ENCODE measurements around the gene EVL. TPM values are rescaled to one million over a fixed set of nuclear protein-coding genes. Genes with fewer than 3 reads are reported as not detected.
"Not testable (repeated sequence)": the region's sequence is repeated elsewhere in the genome, so short reads cannot be mapped to it uniquely, and the experiment has no call there.

The EVL gene
- total RNA-seq, 2 experiments from 2014 or later, result 660 to 678 TPM

DNA sequence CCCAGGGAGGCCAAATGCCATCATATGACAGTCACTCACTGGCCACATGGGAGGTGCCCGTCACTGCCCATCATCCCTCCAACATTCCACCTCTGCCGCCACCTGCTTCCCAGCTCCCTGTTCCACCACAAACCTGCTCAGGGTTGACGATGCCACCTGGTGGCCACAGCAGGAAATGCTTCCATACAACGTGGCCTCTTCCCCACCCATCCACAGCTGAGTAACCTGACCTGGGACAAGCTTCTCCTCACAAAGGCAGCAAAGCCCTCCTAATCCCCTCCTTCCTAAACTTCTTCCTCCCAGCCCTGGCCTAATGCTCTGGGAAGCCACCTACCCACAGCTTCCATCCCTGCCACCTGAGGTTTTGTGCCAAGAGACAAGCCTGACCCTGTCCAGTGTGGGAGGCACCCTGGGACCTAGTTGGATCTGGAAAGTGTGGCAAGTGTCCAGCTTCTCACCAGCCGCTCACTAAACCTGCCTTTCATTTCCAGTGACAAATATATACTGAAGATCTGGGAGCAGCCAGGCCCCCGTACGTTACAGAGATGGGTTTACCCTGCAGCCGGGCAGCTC, 89.9 kb downstream of the EVL start:
- Histone ChIP-seq H3K27me3 (ENCODE audit: control insufficient read depth in 1 of 2, insufficient read depth in 2 of 2, low read length in 2 of 2) (peaks cover 16 to 17% of the 10 kb centered on the region in 2 experiments), H3K27ac (ENCODE audit: low read depth in 1 of 2, low read length in 2 of 2) (no peak overlapping the region), H3K4me3 (ENCODE audit: low read length) (no peak overlapping the region), H3K36me3 (ENCODE audit: insufficient read depth, low read length) (no peaks in the 10 kb centered on the region), H3K4me1 (ENCODE audit: insufficient read depth, low read length) (peaks cover 13% of the 10 kb centered on the region), H3K9me3 (ENCODE audit: control insufficient read depth in 1 of 2, insufficient read depth in 1 of 2, low read length in 2 of 2) (peaks cover 11 to 24% of the 10 kb centered on the region in 2 experiments)
- intact Hi-C loops (cut with DNase I, micrococcal nuclease), result no loop called here
- Mint-ChIP-seq H3K9me3 (peaks cover 4% of the 10 kb centered on the region), H3K36me3 (ENCODE audit: low read depth) (no peaks in the 10 kb centered on the region), H3K4me3 (no peak overlapping the region), H3K27me3 (peaks cover 17% of the 10 kb centered on the region), H3K27ac (no peak overlapping the region), H3K4me1 (ENCODE audit: low read depth) (no peaks in the 10 kb centered on the region)
- TF ChIP-seq, protein P1, sequence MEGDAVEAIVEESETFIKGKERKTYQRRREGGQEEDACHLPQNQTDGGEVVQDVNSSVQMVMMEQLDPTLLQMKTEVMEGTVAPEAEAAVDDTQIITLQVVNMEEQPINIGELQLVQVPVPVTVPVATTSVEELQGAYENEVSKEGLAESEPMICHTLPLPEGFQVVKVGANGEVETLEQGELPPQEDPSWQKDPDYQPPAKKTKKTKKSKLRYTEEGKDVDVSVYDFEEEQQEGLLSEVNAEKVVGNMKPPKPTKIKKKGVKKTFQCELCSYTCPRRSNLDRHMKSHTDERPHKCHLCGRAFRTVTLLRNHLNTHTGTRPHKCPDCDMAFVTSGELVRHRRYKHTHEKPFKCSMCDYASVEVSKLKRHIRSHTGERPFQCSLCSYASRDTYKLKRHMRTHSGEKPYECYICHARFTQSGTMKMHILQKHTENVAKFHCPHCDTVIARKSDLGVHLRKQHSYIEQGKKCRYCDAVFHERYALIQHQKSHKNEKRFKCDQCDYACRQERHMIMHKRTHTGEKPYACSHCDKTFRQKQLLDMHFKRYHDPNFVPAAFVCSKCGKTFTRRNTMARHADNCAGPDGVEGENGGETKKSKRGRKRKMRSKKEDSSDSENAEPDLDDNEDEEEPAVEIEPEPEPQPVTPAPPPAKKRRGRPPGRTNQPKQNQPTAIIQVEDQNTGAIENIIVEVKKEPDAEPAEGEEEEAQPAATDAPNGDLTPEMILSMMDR (IDR thresholded peaks at IDR 0.05), result peak; percentile 20
- CTCF ChIA-PET, result interaction anchor here (1.1 to 3.2 kb wide), 3 partner anchors 33 to 85 kb away, joined by 3 to 10 read pairs (median 3); no protein-coding TSS in a partner anchor
- POLR2A ChIA-PET, result interaction anchor here (0.5 to 2.8 kb wide), 2 partner anchors 8 to 33 kb away, joined by 3 to 12 read pairs; no protein-coding TSS in a partner anchor
- DNase-seq, result peak in 4 of 14 experiments; percentile 22 to 53 (median 44)
- ATAC-seq (ENCODE audit: poor library complexity), result no peak

DNA sequence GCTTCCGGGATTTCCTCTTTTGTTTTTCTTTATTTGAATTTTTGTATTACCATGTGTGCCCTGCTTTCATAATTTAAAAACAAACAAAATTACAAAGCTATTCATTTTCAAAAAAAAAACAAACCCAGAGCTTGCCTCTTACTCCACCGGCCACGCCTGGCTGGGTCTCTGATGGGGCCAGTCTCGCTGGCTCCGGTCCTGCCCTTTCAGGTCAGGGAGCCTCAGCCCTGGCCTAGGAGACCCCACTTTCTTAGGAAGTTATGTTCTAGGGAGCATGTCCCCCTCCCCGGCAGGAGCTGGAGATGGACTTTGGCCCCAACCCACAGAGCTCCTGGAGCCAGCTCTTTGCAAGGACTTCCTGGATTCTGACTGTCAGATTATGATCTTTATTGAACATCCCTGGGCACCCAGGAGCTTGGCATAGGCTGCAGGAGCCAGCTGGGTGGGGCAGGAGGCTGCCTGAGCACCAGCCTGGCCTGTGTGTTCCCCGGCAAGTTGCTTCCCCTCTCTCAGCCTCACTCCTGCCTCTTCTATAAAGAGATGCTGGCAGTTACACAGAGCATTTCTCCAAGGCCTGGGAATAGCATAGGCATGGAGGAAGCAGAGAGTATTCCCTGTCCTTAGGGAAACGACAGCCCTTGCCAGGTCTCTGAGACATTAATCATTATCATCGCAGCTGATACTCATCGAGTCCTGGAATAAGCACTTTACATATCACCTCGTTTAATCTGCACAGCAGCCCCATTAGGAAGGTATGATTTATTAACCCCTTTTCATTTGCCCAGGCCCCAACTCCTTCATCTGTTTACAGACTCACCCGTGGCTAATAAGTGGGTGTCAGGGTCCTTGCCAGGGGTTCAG, 90.8 kb downstream of the EVL start:
- Histone ChIP-seq H3K4me3 (ENCODE audit: low read length) (no peak overlapping the region), H3K4me1 (ENCODE audit: insufficient read depth, low read length) (peaks cover 13% of the 10 kb centered on the region), H3K9me3 (ENCODE audit: control insufficient read depth in 1 of 2, insufficient read depth in 1 of 2, low read length in 2 of 2) (peaks cover 11 to 30% of the 10 kb centered on the region in 2 experiments), H3K27me3 (ENCODE audit: control insufficient read depth in 1 of 2, insufficient read depth in 2 of 2, low read length in 2 of 2) (peaks cover 21 to 22% of the 10 kb centered on the region in 2 experiments), H3K36me3 (ENCODE audit: insufficient read depth, low read length) (no peaks in the 10 kb centered on the region), H3K27ac (ENCODE audit: low read depth in 1 of 2, low read length in 2 of 2) (no peak overlapping the region)
- no peak for DNase-seq
- H3K4me1 Mint-ChIP-seq (ENCODE audit: low read depth), result no peaks in the 10 kb centered on the region
- peak overlapping the region; percentile 20 for H3K4me3 Mint-ChIP-seq
- H3K9me3 Mint-ChIP-seq, result peaks cover 4% of the 10 kb centered on the region
- ATAC-seq (ENCODE audit: poor library complexity), result no peak
- H3K36me3 Mint-ChIP-seq (ENCODE audit: low read depth), result no peaks in the 10 kb centered on the region
- CTCF ChIA-PET, result interaction anchor here (1.0 to 3.2 kb wide), 4 partner anchors 10 to 86 kb away, joined by 3 to 10 read pairs (median 3); no protein-coding TSS in a partner anchor
- peaks cover 19% of the 10 kb centered on the region for H3K27me3 Mint-ChIP-seq
- TF ChIP-seq, protein P1 (IDR thresholded peaks at IDR 0.05), result no peak
- H3K27ac Mint-ChIP-seq, result no peak overlapping the region
- POLR2A ChIA-PET, result interaction anchor here (2.8 kb wide), 1 partner anchor 9 kb away, joined by 12 read pairs; no protein-coding TSS in a partner anchor
- intact Hi-C loops (cut with DNase I, micrococcal nuclease), result no loop called here

DNA sequence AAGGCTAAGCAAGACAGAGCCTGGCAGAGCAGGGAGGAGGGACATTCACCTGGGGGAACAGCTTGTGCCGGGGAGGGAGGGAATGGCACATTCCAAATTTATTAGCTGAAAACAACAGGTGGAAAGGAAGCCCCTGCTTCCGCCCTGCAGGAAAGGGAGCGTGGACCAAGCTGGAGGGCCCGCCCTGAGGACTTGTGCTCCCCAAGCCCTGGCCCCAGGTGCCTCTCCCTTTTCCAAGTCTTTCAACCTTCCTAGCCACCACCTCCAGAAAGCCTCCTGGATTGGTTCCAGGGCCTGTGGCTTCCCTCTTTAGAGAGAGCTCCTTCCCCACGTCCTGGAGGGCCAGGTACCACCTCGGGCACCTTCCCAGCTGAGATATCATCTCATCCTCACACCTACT, 91.6 kb downstream of the EVL start:
- TF ChIP-seq, protein P1 (IDR thresholded peaks at IDR 0.05), result no peak
- POLR2A ChIA-PET, result interaction anchor here (2.8 kb wide), 1 partner anchor 10 kb away, joined by 12 read pairs; no protein-coding TSS in a partner anchor
- H3K36me3 ChIP-seq (ENCODE audit: insufficient read depth, low read length), result no peaks in the 10 kb centered on the region
- CTCF ChIA-PET, result interaction anchor here (1.7 kb wide), 1 partner anchor 10 kb away, joined by 4 read pairs; no protein-coding TSS in a partner anchor
- peaks cover 19% of the 10 kb centered on the region for H3K27me3 Mint-ChIP-seq
- H3K4me1 Mint-ChIP-seq (ENCODE audit: low read depth), result no peaks in the 10 kb centered on the region
- H3K27me3 ChIP-seq (ENCODE audit: control insufficient read depth in 1 of 2, insufficient read depth in 2 of 2, low read length in 2 of 2), result peaks cover 21 to 22% of the 10 kb centered on the region in 2 experiments
- DNase-seq (no peak), ATAC-seq (ENCODE audit: poor library complexity) (no peak)
- intact Hi-C loops (cut with DNase I, micrococcal nuclease), result no loop called here
- H3K4me3 ChIP-seq (ENCODE audit: low read length), result no peak overlapping the region
- no peak overlapping the region for H3K27ac Mint-ChIP-seq
- no peak overlapping the region for H3K27ac ChIP-seq (ENCODE audit: low read depth in 1 of 2, low read length in 2 of 2)
- peaks cover 11 to 30% of the 10 kb centered on the region in 2 experiments for H3K9me3 ChIP-seq (ENCODE audit: control insufficient read depth in 1 of 2, insufficient read depth in 1 of 2, low read length in 2 of 2)
- no peak overlapping the region for H3K4me3 Mint-ChIP-seq
- H3K9me3 Mint-ChIP-seq, result peaks cover 4% of the 10 kb centered on the region
- H3K36me3 Mint-ChIP-seq (ENCODE audit: low read depth), result no peaks in the 10 kb centered on the region
- H3K4me1 ChIP-seq (ENCODE audit: insufficient read depth, low read length), result peaks cover 13% of the 10 kb centered on the region

DNA sequence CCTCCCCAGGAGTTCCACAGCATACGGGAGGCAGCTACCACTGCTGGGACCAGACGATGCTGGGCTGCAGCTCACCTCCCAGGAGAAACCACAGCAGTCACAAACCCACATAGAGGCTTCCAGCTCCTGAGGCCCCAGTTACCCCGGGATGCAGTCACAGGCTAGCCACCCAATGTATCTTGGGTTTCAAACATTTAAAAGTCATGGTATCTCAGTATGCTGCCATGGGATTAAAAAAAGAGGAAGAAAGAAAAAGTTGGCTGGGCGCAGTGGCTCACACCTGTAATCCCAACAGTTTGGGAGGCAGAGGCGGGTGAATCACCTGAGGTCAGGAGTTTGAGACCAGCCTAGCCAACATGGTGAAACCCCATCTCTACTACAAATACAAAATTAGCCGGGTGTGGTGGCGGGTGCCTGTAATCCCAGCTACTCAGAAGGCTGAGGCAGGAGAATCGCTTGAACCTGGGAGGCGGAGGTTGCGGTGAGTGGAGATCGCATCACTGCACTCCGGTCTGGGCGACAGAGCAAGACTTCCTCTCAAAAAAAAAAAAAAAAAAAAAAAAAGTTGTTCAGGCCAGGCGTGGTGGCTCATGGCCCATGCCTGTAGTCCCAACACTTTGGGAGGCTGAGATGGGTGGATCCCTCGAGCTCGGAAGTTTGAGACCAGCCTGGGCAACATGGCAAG, 92.5 kb downstream of the EVL start:
- DNase-seq; H3K27ac ChIP-seq (ENCODE audit: low read depth in 1 of 2, low read length in 2 of 2); H3K9me3 Mint-ChIP-seq; intact Hi-C loops (cut with DNase I, micrococcal nuclease); ATAC-seq (ENCODE audit: poor library complexity); H3K27ac Mint-ChIP-seq; H3K4me1 Mint-ChIP-seq (ENCODE audit: low read depth); H3K4me3 ChIP-seq (ENCODE audit: low read length); H3K36me3 Mint-ChIP-seq (ENCODE audit: low read depth); H3K36me3 ChIP-seq (ENCODE audit: insufficient read depth, low read length): not testable (repeated sequence)
- ChIA-PET POLR2A (interaction anchor here (1.1 to 2.8 kb wide), 2 partner anchors 9 to 10 kb away, joined by 3 to 12 read pairs; no protein-coding TSS in a partner anchor), CTCF (interaction anchor here (1.7 kb wide), 1 partner anchor 11 kb away, joined by 4 read pairs; no protein-coding TSS in a partner anchor)
- peaks cover 11 to 30% of the 10 kb centered on the region in 2 experiments for H3K9me3 ChIP-seq (ENCODE audit: control insufficient read depth in 1 of 2, insufficient read depth in 1 of 2, low read length in 2 of 2)
- peak overlapping the region; percentile 54 for H3K4me3 Mint-ChIP-seq
- peaks cover 21 to 22% of the 10 kb centered on the region in 2 experiments for H3K27me3 ChIP-seq (ENCODE audit: control insufficient read depth in 1 of 2, insufficient read depth in 2 of 2, low read length in 2 of 2)
- H3K27me3 Mint-ChIP-seq, result peaks cover 19% of the 10 kb centered on the region
- H3K4me1 ChIP-seq (ENCODE audit: insufficient read depth, low read length), result peaks cover 13% of the 10 kb centered on the region
